ENCODE measurements around the gene LRP1.

- TF ChIP-seq CTCF (IDR thresholded peaks at IDR 0.05), result no peak
- TF ChIP-seq POLR2A (IDR thresholded peaks at IDR 0.05), result no peak
- TF ChIP-seq POLR2AphosphoS5 (IDR thresholded peaks at IDR 0.05), result no peak
Observed at GRCh38 chr12:57106021-57106708, 22.1 kb upstream of the LRP1 start.

All from prostate gland (tissue), 2 donors.